DND-41 (cell line): Measurements from ENCODE around the gene RMND1.

Source experiments
- ATAC-seq: fragments of 200-7000 bp; cut with Tn5 transposase; 3 replicates; pipeline ENCODE4 v1.9.1; 2021; ENCODE audit warnings: low read depth; ENCODE audit not compliant: insufficient read depth
- DNase-seq: peaks from one replicate; pipeline ENCODE4 v3.0.0-alpha.2; 2020
- H2AFZ ChIP-seq: 2 replicates; pipeline ENCODE4 v1.6.0; 2012; ENCODE audit warnings: low read depth, low read length
- H3K27ac ChIP-seq: 2 replicates; pipeline ENCODE4 v1.5.1; 2012; ENCODE audit warnings: low read length, inconsistent platforms
- H3K27me3 ChIP-seq: fragments of 200-600 bp; sonication (generic); 2 replicates; pipeline ENCODE4 v1.6.0; 2012; ENCODE audit warnings: low read length, mild to moderate bottlenecking, inconsistent platforms; ENCODE audit not compliant: insufficient read depth, poor library complexity
- H3K36me3 ChIP-seq: 2 replicates; pipeline ENCODE4 v1.5.1; 2012; ENCODE audit warnings: low read length, inconsistent platforms; ENCODE audit not compliant: insufficient read depth
- H3K4me1 ChIP-seq: 2 replicates; pipeline ENCODE4 v1.5.1; 2012; ENCODE audit warnings: mild to moderate bottlenecking, low read length; ENCODE audit not compliant: insufficient read depth
- H3K4me2 ChIP-seq: 2 replicates; pipeline ENCODE4 v1.6.0; 2012; ENCODE audit warnings: mild to moderate bottlenecking, moderate library complexity, low read length, inconsistent platforms; ENCODE audit not compliant: insufficient read depth
- H3K4me3 ChIP-seq, 2 experiments: fragments of 200-600 bp in 1 of 2; shearing (Covaris generic) in 1 of 2; 2 replicates each; pipeline ENCODE4 v1.5.1; 2012 to 2016; ENCODE audit warnings: inconsistent platforms in 2 of 2, low read length in 2 of 2, mild to moderate bottlenecking in 2 of 2, low read depth in 1 of 2, moderate library complexity in 1 of 2
- H3K79me2 ChIP-seq: 2 replicates; pipeline ENCODE4 v1.6.0; 2012; ENCODE audit warnings: low read length, inconsistent platforms; ENCODE audit not compliant: insufficient read depth
- H3K9ac ChIP-seq: 2 replicates; pipeline ENCODE4 v1.6.0; 2012; ENCODE audit warnings: low read depth, mild to moderate bottlenecking, inconsistent platforms, low read length, moderate library complexity
- H3K9me3 ChIP-seq: 2 replicates; pipeline ENCODE4 v1.5.1; 2012; ENCODE audit warnings: low read length, moderate library complexity, mild to moderate bottlenecking, inconsistent platforms; ENCODE audit not compliant: insufficient read depth, severe bottlenecking
- H4K20me1 ChIP-seq: 2 replicates; pipeline ENCODE4 v1.6.0; 2012; ENCODE audit warnings: low read length; ENCODE audit not compliant: insufficient read depth
- CTCF ChIP-seq: IDR thresholded peaks from 2 replicates; pipeline ENCODE4 v1.5.1; 2012; ENCODE audit warnings: borderline replicate concordance, low read length, moderate library complexity, mild to moderate bottlenecking; ENCODE audit not compliant: poor library complexity, severe bottlenecking; ENCODE audit errors: extremely low read depth
- EZH2 ChIP-seq: IDR thresholded peaks from 3 replicates; pipeline ENCODE4 v1.6.1; 2012; ENCODE audit warnings: borderline replicate concordance, low read depth, mild to moderate bottlenecking, moderate library complexity, low read length, inconsistent platforms; ENCODE audit not compliant: severe bottlenecking

Gene RMND1

DNA sequence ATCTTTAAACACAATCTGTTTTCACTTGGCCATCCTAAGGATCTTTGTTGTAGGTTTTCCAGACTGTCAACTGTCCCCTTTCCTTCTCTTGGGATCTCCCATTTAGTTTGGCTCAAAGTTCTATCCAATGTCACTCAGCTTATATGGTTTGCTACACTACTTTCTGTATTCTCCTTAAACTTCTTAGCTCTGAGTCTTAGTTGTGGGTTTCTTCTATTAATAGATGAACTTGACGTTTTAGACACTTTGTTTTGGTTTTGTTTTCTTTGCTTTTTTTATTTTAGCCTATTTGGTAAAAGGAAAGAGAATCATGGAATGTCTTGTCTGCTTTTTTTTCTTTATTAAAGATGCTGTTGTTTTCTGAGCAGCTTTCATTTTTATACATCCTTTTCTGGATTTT lies 11.4 kb downstream of the RMND1 start:
- no peaks in the 10 kb centered on the region for H3K4me1 ChIP-seq
- DNase-seq: no peak

DNA sequence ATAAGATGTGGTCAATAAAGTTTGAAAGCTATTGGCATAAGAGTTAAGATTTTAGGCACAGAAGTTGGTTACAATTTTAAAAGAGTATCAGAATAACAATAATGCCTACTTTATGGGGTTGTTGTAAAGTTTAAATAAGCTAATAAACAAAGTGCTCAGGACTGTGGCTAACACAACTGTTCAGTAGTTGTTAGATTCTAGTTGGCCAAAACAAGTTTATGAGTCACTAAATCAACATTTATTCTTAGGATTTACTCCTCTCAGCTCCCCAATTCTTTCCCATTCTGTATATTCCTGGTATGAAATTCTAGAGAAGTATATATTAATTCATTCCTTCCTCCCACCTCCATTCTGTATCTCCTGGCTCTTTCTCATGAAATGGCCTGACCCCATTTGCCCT lies 14.5 kb downstream of the RMND1 start:
- ATAC-seq: no peak

More for the DNA sequence above, 11.4 kb downstream of the RMND1 start:
- H4K20me1 ChIP-seq: peaks cover 18% of the 10 kb centered on the region; the same call in 1 of the 2 replicates
- H3K79me2 ChIP-seq: peaks cover 82% of the 10 kb centered on the region
- H3K9ac ChIP-seq: no peak overlapping the region
- H3K4me3 ChIP-seq: no peak overlapping the region
- H2AFZ ChIP-seq: no peak overlapping the region
- H3K36me3 ChIP-seq: peaks cover 34% of the 10 kb centered on the region; the same call in 1 of the 2 replicates
- ATAC-seq: no peak
- no peak overlapping the region for H3K27ac ChIP-seq
- H3K9me3 ChIP-seq: no peaks in the 10 kb centered on the region
- TF ChIP-seq EZH2: no peak
- no peak for TF ChIP-seq CTCF
- H3K4me2 ChIP-seq: no peak overlapping the region
- H3K27me3 ChIP-seq: no peaks in the 10 kb centered on the region

DNA sequence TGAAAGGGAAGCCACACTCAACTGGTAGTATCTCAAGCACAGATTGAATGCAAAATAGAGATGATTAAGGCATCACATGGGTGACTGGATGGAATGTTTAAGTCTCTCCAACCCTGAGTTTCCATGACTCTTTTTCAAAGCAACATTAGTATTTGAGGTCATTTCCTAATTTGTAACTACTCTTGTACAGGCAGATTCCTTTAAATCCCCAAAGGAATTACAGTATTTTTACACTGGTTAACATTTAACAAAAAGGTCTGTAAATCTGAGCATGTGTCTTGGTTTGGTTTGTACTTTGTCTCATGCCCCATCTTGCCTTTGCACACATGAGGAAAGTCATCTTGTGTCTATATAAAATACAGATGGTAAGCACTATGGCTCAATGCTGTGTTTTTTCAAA lies 15.1 kb downstream of the RMND1 start:
- no peak overlapping the region for H3K4me2 ChIP-seq
- peaks cover 10% of the 10 kb centered on the region; the same call in 1 of the 2 replicates for H4K20me1 ChIP-seq
- H3K27ac ChIP-seq: no peak overlapping the region
- TF ChIP-seq EZH2: no peak
- no peak for TF ChIP-seq CTCF
- no peaks in the 10 kb centered on the region for H3K9me3 ChIP-seq
- H3K36me3 ChIP-seq: peaks cover 22% of the 10 kb centered on the region
- DNase-seq: no peak
- H3K9ac ChIP-seq: no peak overlapping the region
- H3K4me1 ChIP-seq: no peaks in the 10 kb centered on the region
- no peaks in the 10 kb centered on the region for H3K27me3 ChIP-seq
- H2AFZ ChIP-seq: no peak overlapping the region
- no peak for ATAC-seq
- no peak overlapping the region for H3K4me3 ChIP-seq
- H3K79me2 ChIP-seq: peaks cover 51% of the 10 kb centered on the region

More for the DNA sequence above, 14.5 kb downstream of the RMND1 start:
- Histone ChIP-seq H2AFZ (no peak overlapping the region), H3K4me3 (no peak overlapping the region), H3K27me3 (no peaks in the 10 kb centered on the region), H3K4me2 (no peak overlapping the region), H3K36me3 (peaks cover 21% of the 10 kb centered on the region), H3K9ac (no peak overlapping the region), H3K9me3 (no peaks in the 10 kb centered on the region), H3K27ac (no peak overlapping the region), H3K4me1 (no peaks in the 10 kb centered on the region), H3K79me2 (peaks cover 57% of the 10 kb centered on the region), H4K20me1 (peaks cover 12% of the 10 kb centered on the region; the same call in 1 of the 2 replicates)
- TF ChIP-seq EZH2 (no peak), CTCF (no peak)
- DNase-seq: no peak

DNA sequence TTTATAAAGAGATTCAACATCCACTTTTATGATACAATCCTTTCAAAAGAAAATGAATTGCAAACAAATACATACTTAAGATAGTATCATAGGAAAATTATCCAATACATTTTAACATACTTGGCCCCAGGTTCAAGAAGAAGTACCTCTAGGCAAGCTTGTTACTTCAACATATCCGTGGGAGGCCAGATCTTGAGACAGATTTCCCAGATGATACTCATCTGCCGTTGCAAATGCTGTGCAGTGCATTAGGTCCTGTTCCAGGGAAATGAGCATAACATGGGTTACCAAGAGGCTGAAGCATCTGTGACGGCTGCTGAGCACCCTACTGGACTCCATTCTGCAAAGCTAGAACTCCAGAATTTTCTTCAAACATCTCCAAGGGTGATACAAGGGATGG lies 15.6 kb downstream of the RMND1 start:
- no peaks in the 10 kb centered on the region for H3K27me3 ChIP-seq
- H3K79me2 ChIP-seq: peaks cover 46% of the 10 kb centered on the region
- H3K36me3 ChIP-seq: peaks cover 21% of the 10 kb centered on the region
- no peak overlapping the region for H3K4me2 ChIP-seq
- no peak overlapping the region for H3K27ac ChIP-seq
- no peaks in the 10 kb centered on the region for H3K4me1 ChIP-seq
- no peak overlapping the region for H2AFZ ChIP-seq
- ATAC-seq (no peak), DNase-seq (no peak)
- no peak overlapping the region for H3K4me3 ChIP-seq
- no peak overlapping the region for H3K9ac ChIP-seq
- H4K20me1 ChIP-seq: peaks cover 10% of the 10 kb centered on the region; the same call in 1 of the 2 replicates
- H3K9me3 ChIP-seq: no peaks in the 10 kb centered on the region
- no peak for TF ChIP-seq EZH2
- no peak for TF ChIP-seq CTCF
